HG03521 (cell line): ENCODE data around the gene HMG20A.

Source experiments
- ATAC-seq: cut with Tn5 transposase; IDR thresholded peaks from one replicate; pipeline ENCODE4 v1.9.1; 2021; ENCODE audit warnings: mild to moderate bottlenecking, moderate library complexity; ENCODE audit not compliant: unreplicated experiment

HMG20A gene

GRCh38 chr15:77426377-77426776 is 5.7 kb downstream of the HMG20A start:
- ATAC-seq, result no peak

- ATAC-seq, result no peak
Observed at GRCh38 chr15:77426871-77427270, 6.2 kb downstream of the HMG20A start.

GRCh38 chr15:77430213-77430612 is 9.5 kb downstream of the HMG20A start:
- no peak for ATAC-seq

GRCh38 chr15:77430652-77431051 is 10.0 kb downstream of the HMG20A start:
- ATAC-seq, result no peak

- ATAC-seq, result no peak
Observed at GRCh38 chr15:77436822-77437221, 16.1 kb downstream of the HMG20A start.

GRCh38 chr15:77437264-77437663 is 16.6 kb downstream of the HMG20A start:
- ATAC-seq, result no peak

GRCh38 chr15:77440378-77440999 is 19.8 kb downstream of the HMG20A start:
- peak; percentile 92 for ATAC-seq

GRCh38 chr15:77446840-77447390 is 26.2 kb downstream of the HMG20A start:
- ATAC-seq, result no peak

GRCh38 chr15:77454265-77454664 is 33.6 kb downstream of the HMG20A start:
- ATAC-seq, result no peak

- ATAC-seq, result no peak
Observed at GRCh38 chr15:77454951-77455350, 34.3 kb downstream of the HMG20A start.

GRCh38 chr15:77455696-77456321 is 35.1 kb downstream of the HMG20A start:
- ATAC-seq, result no peak

GRCh38 chr15:77456746-77457145 is 36.1 kb downstream of the HMG20A start:
- ATAC-seq, result no peak

- ATAC-seq, result no peak
Observed at GRCh38 chr15:77457191-77457904, 36.7 kb downstream of the HMG20A start.

- ATAC-seq, result no peak
Observed at GRCh38 chr15:77457905-77458265, 37.2 kb downstream of the HMG20A start.

- ATAC-seq, result no peak
Observed at GRCh38 chr15:77459031-77459430, 38.3 kb downstream of the HMG20A start.

- ATAC-seq, result no peak
Observed at GRCh38 chr15:77461486-77461885, 40.8 kb downstream of the HMG20A start.

- no peak for ATAC-seq
Observed at GRCh38 chr15:77464129-77464865, 43.6 kb downstream of the HMG20A start.

GRCh38 chr15:77466521-77466920 is 45.8 kb downstream of the HMG20A start:
- no peak for ATAC-seq

- ATAC-seq, result no peak
Observed at GRCh38 chr15:77468896-77469295, 48.2 kb downstream of the HMG20A start.

GRCh38 chr15:77470235-77470634 is 49.5 kb downstream of the HMG20A start:
- no peak for ATAC-seq

GRCh38 chr15:77473328-77473727 is 52.6 kb downstream of the HMG20A start:
- no peak for ATAC-seq
